AG09309 (cell line): ENCODE data around the gene ATP10A.

Experiments
- DNase-seq: peaks from one replicate; pipeline ENCODE4 v3.0.0-alpha.2; 2010; ENCODE audit warnings: low read depth
- H3K4me3 ChIP-seq: 2 replicates; pipeline ENCODE4 v1.5.1; 2011; ENCODE audit warnings: mild to moderate bottlenecking, low read depth, low read length, moderate library complexity; ENCODE audit not compliant: control insufficient read depth
- CTCF ChIP-seq: IDR thresholded peaks from 2 replicates; pipeline ENCODE4 v1.5.1; 2011; ENCODE audit warnings: mild to moderate bottlenecking, low read depth, low read length, inconsistent platforms; ENCODE audit not compliant: insufficient read depth, control insufficient read depth; ENCODE audit errors: missing control alignments

The ATP10A gene

GRCh38 chr15:25715536-25716413 is 147.4 kb downstream of the ATP10A start:
- H3K4me3 ChIP-seq: no peak overlapping the region
- DNase-seq: no peak
- no peak for TF ChIP-seq CTCF

- no peak for TF ChIP-seq CTCF
- no peak overlapping the region for H3K4me3 ChIP-seq
- DNase-seq: no peak
Measured at GRCh38 chr15:25714538-25714840, 148.6 kb downstream of the ATP10A start.

GRCh38 chr15:25713736-25714537 is 149.2 kb downstream of the ATP10A start:
- no peak for TF ChIP-seq CTCF
- no peak overlapping the region for H3K4me3 ChIP-seq

GRCh38 chr15:25712961-25713355 is 150.2 kb downstream of the ATP10A start:
- no peak for DNase-seq
- TF ChIP-seq CTCF: no peak
- no peak overlapping the region for H3K4me3 ChIP-seq

More at GRCh38 chr15:25713736-25714537, 149.2 kb downstream of the ATP10A start:
- DNase-seq: no peak

GRCh38 chr15:25712192-25712960 is 150.8 kb downstream of the ATP10A start:
- no peak for DNase-seq

GRCh38 chr15:25711691-25712090 is 151.4 kb downstream of the ATP10A start:
- TF ChIP-seq CTCF: no peak
- no peak overlapping the region for H3K4me3 ChIP-seq
- DNase-seq: no peak

More at GRCh38 chr15:25712192-25712960, 150.8 kb downstream of the ATP10A start:
- no peak for TF ChIP-seq CTCF
- H3K4me3 ChIP-seq: no peak overlapping the region
